Right atrium auricular region (tissue), 2 donors: Measurements from ENCODE around the gene FKBP1A. TPM values are rescaled to one million over a fixed set of nuclear protein-coding genes. Genes with fewer than 3 reads are reported as not detected.

ENCODE experiments used
- DNase-seq: peaks from one replicate; pipeline ENCODE4 v3.0.0-alpha.2; 2019; ENCODE audit warnings: low spot score
- H3K27ac ChIP-seq, 2 donors: fragments of 200-600 bp; sonication (generic); 1 replicate in 1 of 2; 2 replicates in 1 of 2; pipeline ENCODE4 v1.5.1; 2016 to 2019
- H3K27me3 ChIP-seq, 2 donors: fragments of 200-600 bp; sonication (generic); one replicate each; pipeline versions ENCODE4 v1.5.1 to v1.6.0; 2017 to 2019
- H3K36me3 ChIP-seq: fragments of 200-600 bp; sonication (generic); one replicate; pipeline ENCODE4 v1.5.1; 2016
- H3K4me1 ChIP-seq, 2 donors: fragments of 200-600 bp; sonication (generic); one replicate each; pipeline versions ENCODE4 v1.5.1 to v1.6.0; 2017 to 2019
- H3K4me3 ChIP-seq, 2 donors: fragments of 200-600 bp; sonication (generic); 1 replicate in 1 of 2; 2 replicates in 1 of 2; pipeline ENCODE4 v1.5.1; 2017 to 2019; ENCODE audit warnings: mild to moderate bottlenecking in 1 of 2, moderate library complexity in 1 of 2
- H3K9me3 ChIP-seq, 2 donors: fragments of 200-600 bp; sonication (generic); one replicate each; pipeline ENCODE4 v1.5.1; 2019
- total RNA-seq, 2 donors: library from RNA; depleted of rRNA; stranded (reverse); fragments of >200 nt; gene quantifications; one replicate each; pipeline ENCODE4 v1.1.0, GENCODE V29; 2016
- TF ChIP-seq, protein P1 (sequence below), 2 donors: fragments of 200-600 bp; sonication (generic); IDR thresholded peaks; one replicate each; pipeline ENCODE4 v1.5.1; 2019; ENCODE audit warnings: antibody characterized with exemption in 2 of 2

Gene FKBP1A
- total RNA-seq, 2 donors from 2014 or later = 73.5 to 98.7 TPM

DNA sequence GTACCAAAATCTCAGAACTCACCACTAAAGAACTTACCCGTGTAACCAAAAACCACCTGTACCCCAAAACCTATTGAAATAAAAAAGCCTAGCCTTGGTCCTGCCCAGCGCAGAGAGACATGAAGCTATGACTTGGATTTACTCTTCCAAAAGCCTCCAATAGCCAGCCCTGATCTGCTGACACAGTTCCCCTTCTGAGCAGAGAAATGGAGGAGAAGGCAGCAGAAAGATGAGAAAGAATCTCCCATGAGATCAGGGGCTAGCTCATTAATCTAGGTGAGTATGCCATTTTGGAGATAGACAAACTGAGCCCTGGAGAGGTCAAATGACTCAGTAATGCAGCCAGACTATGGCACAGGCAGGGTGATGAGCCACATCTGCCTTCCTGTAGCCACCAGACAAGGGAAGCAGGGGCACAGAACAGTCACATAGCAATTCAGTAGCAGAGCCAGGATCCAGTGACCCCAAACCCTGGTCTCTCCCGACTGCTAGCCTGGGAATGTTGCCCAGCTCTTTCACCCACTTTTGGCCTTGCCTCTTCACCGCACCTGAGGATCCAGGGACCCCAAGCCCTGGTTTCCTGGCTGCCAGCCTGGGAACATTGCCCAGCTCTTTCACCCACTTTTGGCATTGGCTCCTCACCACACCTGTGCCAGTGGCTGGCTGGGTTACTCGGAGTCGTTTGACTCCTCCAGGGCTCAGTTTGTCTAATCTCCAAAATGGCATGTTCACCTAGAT is 56.7 kb downstream of the FKBP1A start:
- DNase-seq = peak; percentile 53
- no peaks in the 10 kb centered on the region for H3K36me3 ChIP-seq
- H3K4me3 ChIP-seq = no peak overlapping the region
- TF ChIP-seq, protein P1, sequence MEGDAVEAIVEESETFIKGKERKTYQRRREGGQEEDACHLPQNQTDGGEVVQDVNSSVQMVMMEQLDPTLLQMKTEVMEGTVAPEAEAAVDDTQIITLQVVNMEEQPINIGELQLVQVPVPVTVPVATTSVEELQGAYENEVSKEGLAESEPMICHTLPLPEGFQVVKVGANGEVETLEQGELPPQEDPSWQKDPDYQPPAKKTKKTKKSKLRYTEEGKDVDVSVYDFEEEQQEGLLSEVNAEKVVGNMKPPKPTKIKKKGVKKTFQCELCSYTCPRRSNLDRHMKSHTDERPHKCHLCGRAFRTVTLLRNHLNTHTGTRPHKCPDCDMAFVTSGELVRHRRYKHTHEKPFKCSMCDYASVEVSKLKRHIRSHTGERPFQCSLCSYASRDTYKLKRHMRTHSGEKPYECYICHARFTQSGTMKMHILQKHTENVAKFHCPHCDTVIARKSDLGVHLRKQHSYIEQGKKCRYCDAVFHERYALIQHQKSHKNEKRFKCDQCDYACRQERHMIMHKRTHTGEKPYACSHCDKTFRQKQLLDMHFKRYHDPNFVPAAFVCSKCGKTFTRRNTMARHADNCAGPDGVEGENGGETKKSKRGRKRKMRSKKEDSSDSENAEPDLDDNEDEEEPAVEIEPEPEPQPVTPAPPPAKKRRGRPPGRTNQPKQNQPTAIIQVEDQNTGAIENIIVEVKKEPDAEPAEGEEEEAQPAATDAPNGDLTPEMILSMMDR (IDR thresholded peaks at IDR 0.05) = no peak
- H3K27me3 ChIP-seq = no peaks in the 10 kb centered on the region
- H3K27ac ChIP-seq = peak overlapping the region; percentile 57 to 63
- H3K9me3 ChIP-seq = no peaks in the 10 kb centered on the region
- peaks cover 0 to 41% of the 10 kb centered on the region in 2 donors for H3K4me1 ChIP-seq

DNA sequence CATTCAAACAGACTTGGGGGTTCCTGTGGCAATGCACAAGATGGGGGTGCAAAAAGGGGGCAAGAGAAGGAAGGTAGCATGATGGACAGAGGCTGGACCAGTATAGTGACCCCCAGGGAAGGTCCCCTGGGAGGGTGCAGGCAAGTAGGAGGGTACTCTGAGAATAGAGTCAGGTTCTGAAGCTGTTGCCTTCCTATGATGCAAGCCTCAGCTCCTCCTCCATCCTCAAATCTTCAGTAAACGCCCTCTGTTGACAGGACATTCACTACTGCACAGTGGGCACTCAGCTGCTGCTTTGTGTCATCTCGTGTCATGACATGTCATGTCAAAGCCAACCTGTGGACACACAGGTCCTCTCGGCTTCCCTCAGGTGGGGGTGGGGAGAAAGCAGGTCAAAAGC is 58.1 kb downstream of the FKBP1A start:
- H3K27me3 ChIP-seq = no peaks in the 10 kb centered on the region

DNA sequence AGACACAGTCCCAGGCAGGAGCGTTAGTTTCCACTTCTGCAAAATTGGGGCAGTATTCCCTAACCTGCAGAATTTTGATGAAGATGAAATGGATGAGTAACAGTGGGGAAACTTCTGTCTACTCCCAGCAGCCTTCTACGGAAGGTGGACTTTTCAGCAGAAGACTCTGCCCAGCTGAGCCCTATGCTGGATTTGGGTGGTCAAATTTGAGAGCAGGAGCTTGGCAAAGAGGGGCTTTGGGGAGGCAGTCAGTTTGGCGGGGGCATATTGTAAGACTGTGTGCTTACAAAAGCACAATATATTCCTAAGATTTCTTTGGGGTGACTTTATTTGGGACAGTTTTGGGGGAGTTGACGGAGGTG is 58.5 kb downstream of the FKBP1A start:
- no peaks in the 10 kb centered on the region for H3K27me3 ChIP-seq
- H3K36me3 ChIP-seq = no peaks in the 10 kb centered on the region
- peak; percentile 36 for DNase-seq
- H3K4me3 ChIP-seq = no peak overlapping the region
- TF ChIP-seq, protein P1 (IDR thresholded peaks at IDR 0.05) = no peak
- no peak overlapping the region for H3K27ac ChIP-seq
- no peaks in the 10 kb centered on the region for H3K9me3 ChIP-seq
- peaks cover 0 to 59% of the 10 kb centered on the region in 2 donors for H3K4me1 ChIP-seq

More for the DNA sequence above, 58.1 kb downstream of the FKBP1A start:
- Histone ChIP-seq H3K27ac (no peak overlapping the region), H3K4me3 (no peak overlapping the region), H3K9me3 (no peaks in the 10 kb centered on the region), H3K4me1 (peaks cover 0 to 55% of the 10 kb centered on the region in 2 donors), H3K36me3 (no peaks in the 10 kb centered on the region)
- TF ChIP-seq, protein P1 (IDR thresholded peaks at IDR 0.05) = no peak
- peak; percentile 52 for DNase-seq

DNA sequence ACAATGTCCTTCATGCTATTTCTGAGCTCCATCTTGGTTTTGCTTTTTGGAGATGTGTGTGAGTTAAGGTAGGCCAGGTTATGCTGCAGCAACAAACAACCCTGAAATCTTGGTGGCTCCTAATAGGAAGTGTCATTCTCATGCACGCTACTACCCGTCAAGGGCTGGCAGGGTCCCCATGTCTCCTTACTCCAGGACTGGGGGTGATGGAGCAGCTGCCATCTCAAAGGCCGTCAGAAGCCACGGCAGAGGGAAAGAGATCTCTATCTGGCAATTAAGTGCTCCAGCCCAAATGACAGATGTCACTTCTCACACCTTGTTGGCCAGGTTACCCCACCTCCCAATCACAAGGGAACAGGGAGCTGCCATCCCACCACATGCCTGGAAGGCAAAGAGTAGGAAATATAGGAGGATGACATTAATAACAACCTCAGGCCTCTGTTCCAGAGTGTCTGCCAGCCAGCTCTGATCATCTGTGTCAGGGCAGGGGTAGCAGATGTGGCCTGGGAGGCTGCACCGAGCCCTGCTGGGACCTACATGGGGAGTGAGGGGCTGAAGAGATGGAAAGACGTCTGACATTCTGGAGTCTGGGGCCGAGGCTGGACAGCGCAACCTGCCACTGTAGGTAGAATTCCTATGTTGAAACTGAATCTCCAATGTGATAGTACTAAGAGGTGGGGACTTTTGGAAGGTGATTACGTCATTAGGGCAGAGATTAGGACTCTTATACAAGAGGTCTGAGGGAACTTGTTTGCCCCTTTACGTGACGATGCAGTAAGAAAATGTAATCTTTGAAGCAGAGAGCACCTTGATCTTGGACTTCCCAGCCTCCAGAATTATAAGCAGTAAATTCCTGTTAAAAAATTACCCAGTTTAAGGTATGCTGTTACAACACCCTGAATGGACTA is 59.1 kb downstream of the FKBP1A start:
- Histone ChIP-seq H3K4me3 (no peak overlapping the region), H3K36me3 (no peaks in the 10 kb centered on the region), H3K27me3 (no peaks in the 10 kb centered on the region), H3K9me3 (no peaks in the 10 kb centered on the region), H3K27ac (peak overlapping the region in 1 of 2 donors; percentile 2), H3K4me1 (peaks cover 0 to 65% of the 10 kb centered on the region in 2 donors)
- peak; percentile 23 for DNase-seq
- TF ChIP-seq, protein P1 (IDR thresholded peaks at IDR 0.05) = no peak

DNA sequence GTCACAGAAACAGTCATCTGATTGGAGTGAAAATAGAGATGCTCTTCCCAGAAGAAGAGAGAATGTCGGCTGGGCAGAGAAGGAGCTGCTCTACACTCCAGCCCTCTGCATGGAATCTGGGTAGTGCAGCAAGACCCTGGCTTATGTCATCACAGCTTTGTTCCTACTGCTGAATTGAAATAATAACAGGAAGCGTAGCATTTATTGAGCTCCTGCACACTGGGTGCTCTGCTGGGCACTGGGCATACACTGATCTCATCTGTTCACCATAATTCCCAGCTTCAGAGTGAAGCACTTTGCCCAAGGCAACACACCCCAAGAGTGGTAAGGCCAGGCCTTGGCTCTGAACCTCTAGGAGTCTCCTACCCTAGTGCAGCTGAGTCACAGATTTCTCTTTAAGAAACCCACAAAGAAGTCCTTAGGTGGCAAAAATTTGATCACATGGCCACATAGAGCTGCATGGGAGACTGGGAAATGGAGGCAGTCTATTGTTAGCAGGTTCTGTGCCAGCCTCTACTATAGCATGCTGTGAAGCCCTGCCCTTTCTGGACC is 60.0 kb downstream of the FKBP1A start:
- Histone ChIP-seq H3K4me3 (no peak overlapping the region), H3K9me3 (no peaks in the 10 kb centered on the region), H3K27ac (no peak overlapping the region), H3K27me3 (no peaks in the 10 kb centered on the region), H3K4me1 (peaks cover 0 to 67% of the 10 kb centered on the region in 2 donors), H3K36me3 (no peaks in the 10 kb centered on the region)
- TF ChIP-seq, protein P1 (IDR thresholded peaks at IDR 0.05) = no peak
- peak; percentile 44 for DNase-seq
